DMS153 treated with DMSO at 0.1 percent for 48 hours (cell line): ENCODE results near the gene OR5B21.

ENCODE experiments used
- DNase-seq: peaks from one replicate; lab custom pipeline; 2025; ENCODE audit not compliant: unreplicated experiment; lab: John Stamatoyannopoulos, UW

OR5B21 gene

GRCh38 chr11:58508005-58508404 is at the start of gene OR5B21:
Gene OR5B21, minus strand, starts transcription at chr11:58508105. Its CDS starts 0 bp downstream, at chr11:58508105.
- DNase-seq: no peak

GRCh38 chr11:58549644-58550043 is 41.7 kb upstream of the OR5B21 start:
- no peak for DNase-seq

- no peak for DNase-seq
These were observed 38.9 kb upstream of the OR5B21 start for GRCh38 chr11:58546841-58547240.

- DNase-seq: no peak
These were observed 24.0 kb upstream of the OR5B21 start for GRCh38 chr11:58531865-58532341.

- DNase-seq: no peak
These were observed 22.3 kb upstream of the OR5B21 start for GRCh38 chr11:58530236-58530635.

GRCh38 chr11:58527429-58527828 is 19.5 kb upstream of the OR5B21 start:
- no peak for DNase-seq

- DNase-seq: no peak
These were observed 18.8 kb upstream of the OR5B21 start for GRCh38 chr11:58526721-58527120.

- no peak for DNase-seq
These were observed 17.2 kb upstream of the OR5B21 start for GRCh38 chr11:58525037-58525614.

- DNase-seq: peak; percentile 77
These were observed 16.5 kb upstream of the OR5B21 start for GRCh38 chr11:58524232-58525036.

GRCh38 chr11:58513747-58514367 is 6.0 kb upstream of the OR5B21 start:
- DNase-seq: peak; percentile 9

GRCh38 chr11:58511636-58512035 is 3.7 kb upstream of the OR5B21 start:
- DNase-seq: no peak

- DNase-seq: no peak
These were observed 1.8 kb upstream of the OR5B21 start for GRCh38 chr11:58509748-58510147.

- DNase-seq: no peak
These were observed 909 bp upstream of the OR5B21 start for GRCh38 chr11:58508814-58509213.

GRCh38 chr11:58507355-58507754 is 550 bp downstream of the OR5B21 start:
- no peak for DNase-seq

- DNase-seq: no peak
These were observed 970 bp downstream of the OR5B21 start for GRCh38 chr11:58506935-58507334.

GRCh38 chr11:58505849-58506248 is 2.1 kb downstream of the OR5B21 start:
- DNase-seq: no peak

GRCh38 chr11:58504232-58504631 is 3.7 kb downstream of the OR5B21 start:
- DNase-seq: no peak

GRCh38 chr11:58503361-58503856 is 4.5 kb downstream of the OR5B21 start:
- DNase-seq: no peak

- no peak for DNase-seq
These were observed 5.9 kb downstream of the OR5B21 start for GRCh38 chr11:58502004-58502403.

GRCh38 chr11:58498464-58498863 is 9.4 kb downstream of the OR5B21 start:
- no peak for DNase-seq

- DNase-seq: no peak
These were observed 10.0 kb downstream of the OR5B21 start for GRCh38 chr11:58497951-58498350.

GRCh38 chr11:58495906-58496305 is 12.0 kb downstream of the OR5B21 start:
- no peak for DNase-seq
